Medulla oblongata (tissue), 1 donor: ENCODE measurements around the gene IGFBP4.

ENCODE experiments used
- DNase-seq: peaks from one replicate; pipeline ENCODE4 v3.0.0-alpha.2; 2015; ENCODE audit errors: extremely low spot score

IGFBP4 gene

GRCh38 chr17:40490289-40490853 lies 47.1 kb downstream of the IGFBP4 start:
- DNase-seq, result peak; percentile 82

GRCh38 chr17:40490982-40491381 lies 47.7 kb downstream of the IGFBP4 start:
- DNase-seq, result no peak

GRCh38 chr17:40491486-40491885 lies 48.2 kb downstream of the IGFBP4 start:
- DNase-seq, result no peak

GRCh38 chr17:40493697-40494096 lies 50.4 kb downstream of the IGFBP4 start:
- DNase-seq, result no peak

- no peak for DNase-seq
These were observed 51.9 kb downstream of the IGFBP4 start for GRCh38 chr17:40495140-40495539.

- DNase-seq, result no peak
These were observed 52.9 kb downstream of the IGFBP4 start for GRCh38 chr17:40496170-40496569.

- DNase-seq, result no peak
These were observed 53.6 kb downstream of the IGFBP4 start for GRCh38 chr17:40496634-40497420.

GRCh38 chr17:40497695-40498094 lies 54.4 kb downstream of the IGFBP4 start:
- no peak for DNase-seq

- DNase-seq, result no peak
These were observed 55.2 kb downstream of the IGFBP4 start for GRCh38 chr17:40498281-40499084.

GRCh38 chr17:40499551-40500189 lies 56.4 kb downstream of the IGFBP4 start:
- DNase-seq, result peak; percentile 50

GRCh38 chr17:40500190-40500589 lies 56.9 kb downstream of the IGFBP4 start:
- no peak for DNase-seq

GRCh38 chr17:40500709-40501108 lies 57.5 kb downstream of the IGFBP4 start:
- no peak for DNase-seq

- no peak for DNase-seq
These were observed 58.3 kb downstream of the IGFBP4 start, which contains the start of gene TNS4 for GRCh38 chr17:40501499-40501911. TNS4 (minus strand) TSS chr17:40501623; CDS start chr17:40496425, 5,198 bp downstream.

GRCh38 chr17:40502716-40503115 lies 59.5 kb downstream of the IGFBP4 start:
- DNase-seq, result no peak

GRCh38 chr17:40503154-40503553 lies 59.9 kb downstream of the IGFBP4 start:
- no peak for DNase-seq

GRCh38 chr17:40506786-40507185 lies 63.5 kb downstream of the IGFBP4 start:
- DNase-seq, result no peak
